ENCODE results near the gene PCDHGA12.

PCDHGA12 gene

DNA sequence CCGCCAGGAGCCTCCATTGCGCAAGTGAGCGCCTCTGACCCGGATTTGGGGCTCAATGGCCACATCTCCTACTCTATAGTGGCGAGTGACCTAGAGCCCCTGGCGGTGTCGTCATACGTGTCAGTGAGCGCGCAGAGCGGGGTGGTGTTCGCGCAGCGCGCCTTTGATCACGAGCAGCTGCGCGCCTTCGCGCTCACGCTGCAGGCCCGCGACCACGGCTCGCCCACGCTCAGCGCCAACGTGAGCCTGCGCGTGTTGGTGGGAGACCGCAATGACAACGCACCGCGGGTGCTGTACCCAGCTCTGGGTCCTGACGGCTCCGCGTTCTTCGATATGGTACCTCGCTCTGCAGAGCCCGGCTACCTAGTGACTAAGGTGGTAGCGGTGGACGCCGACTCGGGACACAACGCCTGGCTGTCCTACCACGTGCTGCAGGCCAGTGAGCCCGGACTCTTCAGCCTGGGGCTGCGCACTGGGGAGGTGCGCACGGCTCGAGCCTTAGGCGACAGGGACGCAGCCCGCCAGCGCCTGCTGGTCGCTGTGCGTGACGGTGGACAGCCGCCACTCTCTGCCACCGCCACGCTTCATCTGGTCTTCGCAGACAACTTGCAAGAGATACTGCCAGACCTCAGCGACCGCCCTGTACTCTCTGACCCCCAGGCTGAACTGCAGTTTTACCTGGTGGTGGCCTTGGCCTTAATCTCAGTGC, 20.6 kb upstream of the PCDHGA12 start:
- Histone ChIP-seq H3F3A (ENCODE audit: insufficient read depth, low read length) (no peaks in the 10 kb centered on the region), H3K27ac (ENCODE audit: low read length) (no peak overlapping the region), H3K9me2 (replicated peaks; ENCODE audit: insufficient read depth, low read length) (no peaks in the 10 kb centered on the region), H3K4me2 (ENCODE audit: low read depth, low read length) (no peak overlapping the region), H3K9me3 (replicated peaks; ENCODE audit: insufficient read depth, low read length) (no peaks in the 10 kb centered on the region), H3K27me3 (replicated peaks; ENCODE audit: insufficient read depth, low read length) (peaks cover 14% of the 10 kb centered on the region), H3K36me3 (replicated peaks; ENCODE audit: insufficient read depth, low read length) (no peaks in the 10 kb centered on the region; the same call in 1 of the 2 replicates), H3K9ac (ENCODE audit: low read length) (no peak overlapping the region), H3K79me2 (ENCODE audit: low read length) (no peaks in the 10 kb centered on the region), H4K20me1 (ENCODE audit: insufficient read depth, low read length) (no peaks in the 10 kb centered on the region), H3K4me3 (ENCODE audit: low read length) (no peak overlapping the region), H3K4me1 (ENCODE audit: low read length) (no peaks in the 10 kb centered on the region), H2AFZ (ENCODE audit: low read length) (no peak overlapping the region)
- no peak for DNase-seq
- TF ChIP-seq CTCF (IDR thresholded peaks at IDR 0.05; ENCODE audit: low read length), result no peak
- no peak for TF ChIP-seq EZH2phosphoT487 (IDR thresholded peaks at IDR 0.05; ENCODE audit: low read length)

- TF ChIP-seq CTCF (IDR thresholded peaks at IDR 0.05; ENCODE audit: low read length), result no peak
- Histone ChIP-seq H3K9ac (ENCODE audit: low read length) (no peak overlapping the region), H3K4me3 (ENCODE audit: low read length) (no peak overlapping the region), H3K36me3 (replicated peaks; ENCODE audit: insufficient read depth, low read length) (no peaks in the 10 kb centered on the region; the same call in 1 of the 2 replicates), H3K79me2 (ENCODE audit: low read length) (no peaks in the 10 kb centered on the region), H3K27ac (ENCODE audit: low read length) (no peak overlapping the region), H4K20me1 (ENCODE audit: insufficient read depth, low read length) (no peaks in the 10 kb centered on the region), H3F3A (ENCODE audit: insufficient read depth, low read length) (no peaks in the 10 kb centered on the region), H3K4me1 (ENCODE audit: low read length) (no peaks in the 10 kb centered on the region), H2AFZ (ENCODE audit: low read length) (no peak overlapping the region), H3K4me2 (ENCODE audit: low read depth, low read length) (no peak overlapping the region), H3K9me2 (replicated peaks; ENCODE audit: insufficient read depth, low read length) (no peaks in the 10 kb centered on the region), H3K9me3 (replicated peaks; ENCODE audit: insufficient read depth, low read length) (no peaks in the 10 kb centered on the region), H3K27me3 (replicated peaks; ENCODE audit: insufficient read depth, low read length) (peaks cover 14% of the 10 kb centered on the region)
- DNase-seq, result no peak
Observed at GRCh38 chr5:141411575-141411974, 18.7 kb upstream of the PCDHGA12 start.

DNA sequence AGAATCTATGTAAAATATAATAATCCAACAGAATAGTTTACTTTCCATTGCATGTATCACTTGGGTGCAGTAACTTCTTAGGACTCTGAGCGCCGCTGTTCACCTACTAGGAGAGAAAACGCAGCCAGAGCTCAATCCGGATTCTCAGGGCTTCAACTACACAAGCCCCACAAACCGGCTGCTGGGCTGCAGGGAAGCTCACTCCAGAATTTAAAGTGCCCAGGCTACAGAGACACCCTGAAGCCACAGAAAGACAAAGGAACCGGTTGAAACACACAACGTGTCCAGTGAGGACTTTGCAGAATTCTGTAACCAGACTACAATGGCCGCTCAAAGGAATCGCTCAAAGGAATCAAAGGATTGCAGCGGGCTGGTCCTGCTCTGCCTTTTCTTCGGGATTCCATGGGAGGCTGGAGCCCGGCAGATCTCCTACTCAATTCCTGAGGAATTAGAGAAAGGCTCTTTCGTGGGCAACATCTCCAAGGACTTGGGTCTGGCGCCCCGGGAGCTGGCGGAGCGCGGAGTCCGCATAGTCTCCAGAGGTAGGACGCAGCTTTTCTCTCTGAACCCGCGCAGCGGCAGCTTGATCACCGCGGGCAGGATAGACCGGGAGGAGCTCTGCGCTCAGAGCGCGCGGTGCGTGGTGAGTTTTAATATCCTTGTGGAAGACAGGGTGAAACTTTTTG, 17.3 kb upstream of the PCDHGA12 start, which contains the start of gene PCDHGA10:
PCDHGA10 (plus strand) TSS at position 134 of the 686 bp plus-strand sequence; CDS start at position 323, 189 bp downstream.
- H2AFZ ChIP-seq (ENCODE audit: low read length), result peak within 1 kb of the TSS; percentile 54
- no peaks in the 10 kb centered on the region for H3F3A ChIP-seq (ENCODE audit: insufficient read depth, low read length)
- H3K27me3 ChIP-seq (replicated peaks; ENCODE audit: insufficient read depth, low read length), result peaks cover 14% of the 10 kb centered on the region
- no peaks in the 10 kb centered on the region for H3K36me3 ChIP-seq (replicated peaks; ENCODE audit: insufficient read depth, low read length)
- no peaks in the 10 kb centered on the region for H3K9me3 ChIP-seq (replicated peaks; ENCODE audit: insufficient read depth, low read length)
- H3K4me1 ChIP-seq (ENCODE audit: low read length), result no peaks in the 10 kb centered on the region
- no peaks in the 10 kb centered on the region for H4K20me1 ChIP-seq (ENCODE audit: insufficient read depth, low read length)
- H3K79me2 ChIP-seq (ENCODE audit: low read length), result no peaks in the 10 kb centered on the region
- peak within 1 kb of the TSS; percentile 55 for H3K4me3 ChIP-seq (ENCODE audit: low read length)
- H3K9me2 ChIP-seq (replicated peaks; ENCODE audit: insufficient read depth, low read length), result no peaks in the 10 kb centered on the region
- peak within 1 kb of the TSS; percentile 57 for H3K4me2 ChIP-seq (ENCODE audit: low read depth, low read length)
- no peak within 1 kb of the TSS for H3K27ac ChIP-seq (ENCODE audit: low read length)
- H3K9ac ChIP-seq (ENCODE audit: low read length), result no peak within 1 kb of the TSS
- DNase-seq, result peak; percentile 80
- TF ChIP-seq EZH2phosphoT487 (IDR thresholded peaks at IDR 0.05; ENCODE audit: low read length) (no peak), CTCF (IDR thresholded peaks at IDR 0.05; ENCODE audit: low read length) (peak; percentile 73)
